Left kidney (tissue), 2 donors: Measurements from ENCODE around the gene PDZD2. TPM values are rescaled to one million over a fixed set of nuclear protein-coding genes. Genes with fewer than 3 reads are reported as not detected.
"Not testable (repeated sequence)": the region's sequence is repeated elsewhere in the genome, so short reads cannot be mapped to it uniquely, and the experiment has no call there.

ENCODE experiments used
- DNase-seq: peaks from one replicate; pipeline ENCODE4 v3.0.0-alpha.2; 2013
- polyA plus RNA-seq: library from polyadenylated mRNA; unstranded; fragments of 120-200 nt; gene quantifications from one replicate; pipeline ENCODE4 v1.2.1, GENCODE V29; 2013; ENCODE audit not compliant: insufficient read length

PDZD2 gene
- polyA plus RNA-seq, 1 donor: 22.1 TPM

DNA sequence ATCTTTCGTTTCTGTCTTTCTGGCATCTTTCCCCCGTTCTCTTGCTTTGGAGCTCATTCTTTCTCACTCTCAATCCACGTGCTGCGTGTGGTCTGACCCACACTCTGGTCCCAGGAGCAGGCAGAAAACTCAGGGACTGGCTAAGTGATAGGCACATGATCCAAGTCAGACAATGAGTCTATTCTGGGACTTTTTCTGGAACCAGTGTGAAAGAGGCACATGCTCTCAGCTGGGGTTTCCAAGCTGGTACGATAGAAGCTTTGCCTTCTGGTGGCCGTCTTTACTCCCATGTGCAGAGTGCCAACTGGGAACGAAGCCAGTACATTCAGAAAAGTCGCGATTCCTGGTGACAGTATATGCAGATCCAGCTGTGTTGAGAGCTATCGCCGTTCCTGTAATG is 94.4 kb downstream of the PDZD2 start:
- no peak for DNase-seq

GRCh38 chr5:31736127-31736526 is 97.2 kb downstream of the PDZD2 start:
- DNase-seq: no peak

GRCh38 chr5:31738199-31738598 is 99.3 kb downstream of the PDZD2 start:
- DNase-seq: no peak

DNA sequence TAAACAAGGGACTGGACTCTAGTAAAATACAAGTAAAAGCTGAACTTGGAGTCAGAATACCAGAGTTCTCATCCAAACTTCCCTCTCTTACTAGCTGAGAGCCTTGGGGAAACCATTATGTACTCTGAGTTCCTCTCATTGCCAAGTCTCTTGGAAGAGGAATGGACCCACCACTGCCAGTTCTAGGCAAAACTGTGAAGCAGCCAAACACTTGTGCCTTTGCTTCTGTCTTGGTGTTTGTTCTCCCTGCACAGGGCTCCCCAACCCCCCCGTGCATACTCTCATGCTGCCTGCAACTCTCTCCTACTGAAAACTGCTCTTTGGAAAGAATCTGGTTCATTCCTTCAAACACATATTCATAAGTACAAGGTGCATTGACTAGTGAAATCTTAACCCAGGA is 102.6 kb downstream of the PDZD2 start:
- DNase-seq: no peak

DNA sequence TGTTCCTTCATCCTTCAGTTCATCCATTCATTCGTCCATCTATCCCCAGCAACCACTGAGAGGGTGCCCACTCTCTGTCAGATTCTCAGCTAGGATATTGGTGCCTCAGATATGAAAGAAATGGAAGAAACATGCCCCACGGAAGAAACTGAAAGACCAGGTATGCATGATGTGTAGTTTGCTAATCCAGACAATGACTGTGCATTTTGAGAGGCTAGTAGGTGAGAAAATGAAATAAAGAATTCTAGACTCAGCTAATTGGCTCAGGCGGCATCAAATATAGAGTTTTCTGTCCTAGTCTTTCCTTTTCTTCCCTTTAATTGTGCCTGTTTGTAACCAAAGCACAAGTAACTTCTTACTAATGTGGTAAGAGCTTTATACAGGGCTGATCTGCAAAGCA is 104.7 kb downstream of the PDZD2 start:
- DNase-seq: no peak

- no peak for DNase-seq
Measured at GRCh38 chr5:31748458-31749172, 109.7 kb downstream of the PDZD2 start.

GRCh38 chr5:31750215-31750614 is 111.3 kb downstream of the PDZD2 start:
- no peak for DNase-seq

DNA sequence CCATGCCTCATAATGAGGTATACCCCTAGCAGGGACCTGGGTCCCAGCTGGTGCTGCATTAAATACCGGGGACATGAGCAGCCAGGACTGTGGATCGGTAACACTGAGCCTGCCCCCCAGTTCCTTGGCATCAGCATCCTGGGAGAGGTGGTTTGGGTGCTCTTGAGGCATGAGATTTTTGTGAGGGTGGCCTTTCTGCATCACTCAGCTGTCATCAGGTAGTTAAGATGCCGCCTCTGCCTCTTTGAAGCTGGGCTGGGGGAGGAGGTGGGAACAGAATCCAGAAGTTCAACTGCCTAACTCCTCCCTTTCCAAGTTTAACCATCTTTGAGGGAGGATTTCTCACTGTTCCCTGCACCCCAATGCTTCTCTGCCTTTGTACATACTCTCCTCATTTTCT is 112.7 kb downstream of the PDZD2 start:
- DNase-seq: no peak

- no peak for DNase-seq
Measured at GRCh38 chr5:31753700-31754357, 114.9 kb downstream of the PDZD2 start.

- no peak for DNase-seq
Measured at GRCh38 chr5:31754358-31754704, 115.4 kb downstream of the PDZD2 start.

DNA sequence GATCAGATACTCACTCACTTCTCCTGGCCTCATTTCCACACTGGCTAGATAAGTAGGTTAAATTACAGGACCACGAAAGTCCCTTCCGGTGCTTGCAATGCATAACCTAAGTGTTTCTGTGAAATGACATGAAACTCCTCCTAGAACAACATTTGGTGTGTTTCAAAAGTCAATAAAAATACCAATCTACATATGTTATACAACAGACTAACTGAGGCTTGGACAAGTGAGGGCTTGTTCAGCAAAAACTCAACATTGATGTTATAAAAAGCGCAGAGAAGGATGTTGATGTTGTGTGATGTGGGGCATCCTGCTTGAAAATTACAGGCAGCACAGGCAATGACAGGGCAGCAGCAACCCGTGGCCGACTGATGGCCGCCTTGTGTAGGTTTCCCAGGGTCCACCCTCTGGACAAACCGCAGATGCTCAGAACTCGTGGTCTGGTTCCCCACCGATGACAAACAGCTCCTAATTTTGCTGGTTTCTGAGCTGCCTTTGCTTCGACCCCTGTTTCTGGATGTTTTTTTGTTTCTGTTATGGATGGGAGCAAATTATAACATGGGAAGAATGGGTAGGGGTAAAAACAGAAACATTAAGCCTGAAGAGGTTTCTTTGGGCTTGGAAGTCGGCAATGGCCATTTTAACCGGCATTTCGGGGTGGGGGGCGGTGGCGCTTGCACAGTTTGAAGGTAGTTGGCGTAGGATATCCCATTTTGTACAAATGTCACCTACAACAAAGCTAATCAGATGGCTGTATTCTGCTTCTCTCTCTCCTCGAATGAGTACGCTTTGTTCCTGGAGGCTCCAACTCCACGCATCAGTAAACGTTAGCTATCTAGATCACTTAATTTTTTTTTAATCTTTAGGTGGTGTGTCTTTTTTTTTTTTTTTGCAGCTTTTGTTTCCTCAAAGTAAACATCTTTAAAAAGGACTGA is 116.1 kb downstream of the PDZD2 start:
- peak; percentile 21 for DNase-seq

DNA sequence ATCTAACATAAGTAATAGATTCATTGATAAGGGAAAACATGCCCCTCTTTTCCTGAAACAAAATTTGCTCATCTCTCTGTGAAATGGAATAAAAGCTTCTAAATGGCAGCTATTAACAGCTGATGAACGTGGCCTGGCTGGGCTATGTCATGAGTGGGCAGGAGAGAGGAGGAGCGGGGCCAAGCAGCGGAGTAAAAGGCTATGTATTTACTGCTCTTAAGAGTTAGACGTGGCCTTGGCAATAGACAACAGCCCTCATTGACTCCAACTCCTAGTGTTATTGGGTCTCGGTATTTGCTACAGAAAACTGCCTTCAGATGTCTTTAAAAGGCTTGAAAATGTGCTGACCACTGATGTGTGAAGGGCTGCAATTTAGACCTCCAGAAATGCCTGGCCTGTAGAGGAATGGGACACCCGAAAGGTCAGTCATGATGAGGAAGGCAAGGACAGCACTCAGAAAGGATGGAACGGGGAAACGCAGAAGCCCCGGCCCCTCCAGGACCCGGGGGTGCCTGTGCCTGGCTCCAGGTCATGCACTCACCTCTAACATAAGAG is 116.8 kb downstream of the PDZD2 start:
- DNase-seq: peak; percentile 18

GRCh38 chr5:31757806-31758205 is 118.9 kb downstream of the PDZD2 start:
- no peak for DNase-seq

DNA sequence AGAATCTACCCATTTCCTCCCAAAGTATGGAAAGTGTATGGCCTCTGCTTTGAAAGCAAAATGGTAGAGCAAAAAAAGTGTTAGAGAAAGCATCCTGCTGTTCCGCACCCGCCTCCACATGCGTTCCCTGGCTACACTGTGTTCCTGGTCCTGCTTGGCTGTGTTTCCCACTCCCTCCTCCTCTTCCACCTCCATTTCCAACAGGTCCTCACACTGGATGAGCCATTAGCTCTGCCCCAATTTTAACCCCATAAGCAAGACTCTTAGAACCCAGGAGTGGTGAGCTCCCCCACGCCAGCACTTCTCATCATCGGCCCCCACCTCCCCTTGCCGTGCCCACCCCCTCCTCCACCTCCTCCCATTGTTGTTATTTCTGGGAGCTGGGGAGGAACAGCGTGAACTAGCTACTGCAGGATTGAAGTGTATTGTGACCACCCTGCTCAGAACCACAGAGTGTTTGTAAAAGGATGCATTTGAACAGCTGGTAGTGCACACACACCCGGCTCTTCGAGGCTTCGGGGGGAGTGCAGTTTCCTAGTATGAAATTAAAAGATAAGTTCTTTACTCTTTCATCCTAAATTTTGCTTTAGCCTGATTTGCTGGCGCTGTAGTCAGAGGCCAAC is 120.0 kb downstream of the PDZD2 start:
- DNase-seq: no peak

DNA sequence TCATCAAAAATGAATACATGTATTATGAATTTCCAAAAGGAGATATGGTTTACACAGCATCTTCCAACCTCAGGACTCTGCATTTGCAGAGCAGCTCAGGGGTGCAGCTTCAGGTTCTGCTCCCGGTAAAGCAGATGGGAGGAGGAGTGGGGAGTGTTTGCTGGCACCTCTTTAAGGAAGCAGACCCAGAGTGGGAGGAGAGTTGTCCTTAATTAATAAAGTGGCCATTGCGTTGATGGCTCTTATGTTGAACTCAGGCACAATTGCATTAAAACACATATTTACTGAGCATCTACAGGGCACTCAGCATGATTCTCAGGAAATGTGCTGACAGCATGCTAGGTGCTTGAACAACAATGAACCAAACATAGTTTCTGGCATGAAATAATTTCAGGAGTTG is 121.0 kb downstream of the PDZD2 start:
- DNase-seq: no peak

DNA sequence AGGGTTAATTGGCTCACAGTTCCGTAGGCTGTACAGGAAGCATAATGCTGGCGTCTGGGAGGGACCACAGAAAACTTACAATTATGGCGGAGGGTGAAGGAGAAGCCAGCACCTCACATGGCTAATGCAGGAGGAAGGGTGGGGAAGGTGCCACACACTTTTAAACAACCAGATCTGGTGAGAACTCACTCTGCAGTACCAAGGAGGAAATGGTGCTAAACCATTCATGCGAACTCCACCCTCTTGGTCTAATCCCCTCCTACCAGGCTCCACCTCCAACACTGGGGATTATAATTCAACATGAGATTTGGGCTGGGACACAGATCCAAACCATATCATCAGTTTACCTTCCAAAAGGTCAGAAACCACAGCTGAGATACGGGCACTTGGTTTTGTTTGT is 122.9 kb downstream of the PDZD2 start:
- DNase-seq: no peak

GRCh38 chr5:31763424-31763823 is 124.5 kb downstream of the PDZD2 start:
- DNase-seq: no peak

GRCh38 chr5:31764687-31765086 is 125.8 kb downstream of the PDZD2 start:
- DNase-seq: not testable (repeated sequence)

DNA sequence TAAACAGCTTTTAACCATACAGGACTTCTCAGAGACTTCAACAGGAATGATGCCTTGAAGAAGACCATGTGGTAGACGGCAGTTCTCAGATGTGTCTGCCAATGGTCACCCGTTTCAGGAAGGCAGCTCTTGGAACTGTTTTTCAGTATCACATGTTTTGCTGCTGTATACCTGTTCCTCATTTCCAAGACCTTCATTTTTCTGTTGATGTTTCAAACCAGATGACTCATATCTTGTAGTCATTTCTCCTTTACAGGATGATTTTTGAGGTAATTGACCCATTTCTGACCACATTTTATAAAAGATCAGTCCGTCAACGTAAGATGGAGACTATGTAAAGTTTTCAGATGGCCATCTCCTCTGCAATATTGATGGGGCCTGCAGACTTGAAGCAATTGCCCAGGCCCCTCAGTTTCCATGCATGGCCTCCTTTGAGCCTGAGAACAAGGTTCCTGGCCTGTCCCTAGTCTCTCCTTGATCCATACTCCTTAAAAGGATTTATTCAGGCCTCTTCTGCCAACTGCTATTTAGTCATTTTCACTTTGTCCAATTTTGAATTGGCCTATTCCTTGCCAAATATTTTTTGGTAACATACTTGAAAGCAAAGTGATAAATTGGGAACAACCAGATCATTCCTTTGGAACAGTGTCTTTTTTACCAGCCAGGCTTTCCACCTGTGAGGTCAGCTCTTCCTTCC is 128.6 kb downstream of the PDZD2 start:
- no peak for DNase-seq

DNA sequence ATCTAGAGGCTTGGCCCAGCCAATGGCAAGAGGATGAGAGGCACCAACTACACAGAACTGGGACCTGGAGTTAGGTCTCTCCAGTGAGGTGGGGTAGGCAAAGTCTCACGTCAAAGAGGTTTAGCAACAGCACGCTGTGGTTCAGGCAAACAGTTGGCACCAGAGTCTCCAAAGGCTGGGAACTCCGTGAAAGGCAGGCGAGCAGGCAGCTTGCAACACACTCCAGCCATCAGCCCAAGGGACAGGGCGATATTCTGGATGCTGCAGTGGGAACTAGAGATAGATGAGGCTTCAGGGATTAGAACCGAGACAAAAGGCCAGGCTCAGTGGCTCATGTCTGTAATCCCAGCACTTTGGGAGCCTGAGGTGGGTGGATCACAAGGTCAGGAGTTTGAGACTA is 129.1 kb downstream of the PDZD2 start:
- DNase-seq: no peak

GRCh38 chr5:31768784-31769183 is 129.9 kb downstream of the PDZD2 start:
- no peak for DNase-seq

DNA sequence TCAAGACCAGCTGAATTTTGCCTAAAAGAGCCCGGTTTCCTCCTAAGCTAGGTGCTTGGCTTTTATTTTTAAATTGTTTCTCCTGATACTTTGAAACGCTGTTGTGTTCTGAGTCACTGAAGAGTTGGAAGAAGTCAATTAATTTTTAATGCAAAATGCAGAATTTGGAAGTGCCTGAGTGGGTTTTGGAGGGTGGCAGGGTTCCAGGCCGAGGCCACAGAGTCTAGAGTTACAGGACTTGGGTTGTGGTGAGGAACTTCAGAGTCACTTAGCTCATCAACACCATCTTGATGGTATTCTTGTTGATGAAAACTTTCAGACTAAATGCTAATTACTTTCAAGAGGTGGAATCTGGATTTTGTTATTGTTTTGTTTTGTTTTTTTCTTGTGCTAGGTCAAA is 130.6 kb downstream of the PDZD2 start:
- DNase-seq: no peak
